HG03439 (cell line): ENCODE data around the gene SLC2A13.

Experiments used
- ATAC-seq: cut with Tn5 transposase; IDR thresholded peaks from one replicate; pipeline ENCODE4 v1.9.1; 2021; ENCODE audit warnings: mild to moderate bottlenecking, moderate library complexity; ENCODE audit not compliant: unreplicated experiment

Gene SLC2A13

DNA sequence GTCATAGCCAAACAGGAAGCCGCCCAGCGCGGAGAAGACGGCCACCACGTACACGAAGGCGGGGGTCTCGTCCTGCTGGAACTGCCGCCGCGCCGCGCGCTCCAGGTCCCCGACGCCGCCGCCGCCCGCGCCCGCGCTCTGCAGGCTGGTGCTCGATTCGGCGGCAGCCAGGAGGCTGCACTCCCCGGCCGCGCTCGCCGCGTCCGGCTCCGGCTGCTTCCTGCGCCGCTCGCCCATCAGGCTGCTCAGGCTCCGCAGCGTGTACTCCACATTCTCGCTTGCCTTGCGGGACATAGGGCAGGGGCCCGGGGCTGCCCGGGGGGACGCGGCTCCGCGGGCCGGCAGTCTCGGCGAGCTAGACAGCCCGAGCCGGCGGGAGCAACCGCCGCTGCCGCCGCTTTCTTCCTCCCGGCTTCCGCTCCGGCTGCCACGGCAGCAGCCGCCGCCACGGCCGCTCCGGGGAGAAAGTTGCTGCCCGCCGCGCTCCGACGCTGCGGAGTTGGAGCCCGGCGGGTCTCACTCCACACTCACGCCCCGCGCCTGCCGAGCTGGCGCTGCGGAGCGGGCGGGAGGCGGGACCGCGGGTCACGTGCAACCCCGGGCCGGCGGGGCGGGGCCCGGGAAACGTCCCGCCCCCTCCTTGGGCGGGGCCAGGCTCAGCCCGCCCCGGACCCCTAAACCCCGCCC, at the start of gene SLC2A13:
TSS of gene SLC2A13 (minus strand) at position 567 of the 687 bp plus-strand sequence. CDS start at position 294, 273 bp downstream.
- peak; percentile 84 for ATAC-seq

DNA sequence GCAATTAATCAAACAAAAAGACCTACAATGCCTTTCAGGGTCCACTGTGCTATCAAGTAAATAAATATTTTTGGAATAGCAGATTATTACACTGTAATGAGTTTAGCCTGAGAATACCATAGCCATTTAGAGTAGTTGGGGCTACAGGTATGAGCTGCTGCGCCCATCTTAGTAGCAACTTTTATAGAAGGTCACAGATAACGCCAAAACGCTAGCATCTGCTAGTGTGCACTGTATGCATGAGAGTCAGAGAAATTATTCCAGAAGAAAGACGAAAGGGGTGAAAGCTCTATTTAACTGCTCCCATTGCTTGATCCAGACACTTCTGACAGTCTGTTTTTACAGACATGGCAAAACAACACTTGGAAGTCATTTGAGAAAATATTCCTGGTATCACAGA, 48.5 kb upstream of the SLC2A13 start:
- ATAC-seq, result no peak

DNA sequence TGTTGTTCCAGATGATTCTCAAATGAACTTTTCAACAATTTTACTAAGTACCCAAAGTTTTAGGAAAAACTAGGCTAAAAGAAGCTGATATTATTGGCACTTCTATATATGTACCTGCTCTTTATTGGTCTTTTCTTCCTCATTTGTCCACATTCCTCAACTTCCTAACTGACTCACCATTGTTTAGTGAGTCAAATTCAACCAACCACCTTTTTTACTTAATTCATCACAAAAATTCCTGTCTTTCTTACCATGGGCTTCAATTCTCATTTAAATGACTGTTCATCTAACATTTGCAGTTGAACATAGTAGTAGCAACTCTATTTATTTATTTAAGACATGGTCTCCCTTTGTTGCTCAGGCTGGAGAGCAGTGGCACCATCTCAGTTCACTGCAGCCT, 47.6 kb upstream of the SLC2A13 start:
- no peak for ATAC-seq

DNA sequence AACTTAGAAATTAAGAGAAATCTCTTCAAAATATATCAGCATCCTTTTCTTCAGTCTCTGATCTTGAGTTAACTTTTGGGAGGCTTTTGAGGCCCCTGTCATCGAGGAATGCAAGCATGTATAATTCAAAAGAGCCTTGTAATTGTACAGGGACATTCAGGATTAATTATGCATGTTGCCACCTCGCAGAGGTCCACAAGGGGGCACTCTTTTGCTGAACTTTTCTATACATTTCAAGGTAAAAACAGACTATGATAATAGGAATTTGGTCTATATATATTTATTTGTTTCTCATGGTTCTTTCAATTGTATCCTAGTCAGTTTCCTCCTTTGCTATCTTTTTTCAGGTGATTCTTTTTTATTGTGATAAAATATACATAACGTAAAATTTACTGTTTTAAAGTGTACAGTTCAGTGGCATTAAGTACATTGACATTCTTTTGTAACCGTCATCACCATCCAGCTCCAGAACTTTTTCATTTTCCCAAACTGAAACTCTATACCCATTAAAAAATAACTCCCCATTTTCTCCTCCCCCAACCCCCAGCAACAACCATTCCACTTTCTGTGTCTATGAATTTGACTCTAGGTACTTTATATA, 47.0 kb upstream of the SLC2A13 start:
- ATAC-seq, result no peak

DNA sequence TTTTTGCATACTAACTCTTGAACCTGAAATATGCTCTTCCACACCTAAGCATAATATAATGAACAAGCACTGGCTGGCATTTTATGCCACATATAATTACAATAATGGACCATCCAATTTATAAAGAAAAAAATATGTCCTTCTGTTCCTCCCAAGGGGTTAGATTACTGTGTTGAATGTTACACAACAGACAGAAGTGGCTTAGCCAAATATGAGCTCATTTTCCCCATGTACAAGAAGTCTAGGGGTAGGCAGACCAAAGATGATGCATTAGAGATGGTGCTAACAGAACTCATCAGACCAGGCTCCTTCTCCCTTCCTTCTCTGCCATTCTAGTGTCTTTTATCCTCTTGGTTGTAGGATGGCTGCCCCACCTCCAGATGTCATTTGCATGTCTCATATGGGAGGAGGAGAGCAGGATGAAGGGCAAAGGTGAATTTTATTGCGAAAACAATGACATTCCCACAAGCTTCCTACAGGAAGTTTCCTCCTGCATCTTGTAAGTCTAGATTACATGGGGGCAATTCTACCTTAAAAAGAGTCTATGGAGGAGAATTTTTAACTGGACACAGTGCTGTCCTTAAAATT, 43.9 kb upstream of the SLC2A13 start:
- no peak for ATAC-seq

DNA sequence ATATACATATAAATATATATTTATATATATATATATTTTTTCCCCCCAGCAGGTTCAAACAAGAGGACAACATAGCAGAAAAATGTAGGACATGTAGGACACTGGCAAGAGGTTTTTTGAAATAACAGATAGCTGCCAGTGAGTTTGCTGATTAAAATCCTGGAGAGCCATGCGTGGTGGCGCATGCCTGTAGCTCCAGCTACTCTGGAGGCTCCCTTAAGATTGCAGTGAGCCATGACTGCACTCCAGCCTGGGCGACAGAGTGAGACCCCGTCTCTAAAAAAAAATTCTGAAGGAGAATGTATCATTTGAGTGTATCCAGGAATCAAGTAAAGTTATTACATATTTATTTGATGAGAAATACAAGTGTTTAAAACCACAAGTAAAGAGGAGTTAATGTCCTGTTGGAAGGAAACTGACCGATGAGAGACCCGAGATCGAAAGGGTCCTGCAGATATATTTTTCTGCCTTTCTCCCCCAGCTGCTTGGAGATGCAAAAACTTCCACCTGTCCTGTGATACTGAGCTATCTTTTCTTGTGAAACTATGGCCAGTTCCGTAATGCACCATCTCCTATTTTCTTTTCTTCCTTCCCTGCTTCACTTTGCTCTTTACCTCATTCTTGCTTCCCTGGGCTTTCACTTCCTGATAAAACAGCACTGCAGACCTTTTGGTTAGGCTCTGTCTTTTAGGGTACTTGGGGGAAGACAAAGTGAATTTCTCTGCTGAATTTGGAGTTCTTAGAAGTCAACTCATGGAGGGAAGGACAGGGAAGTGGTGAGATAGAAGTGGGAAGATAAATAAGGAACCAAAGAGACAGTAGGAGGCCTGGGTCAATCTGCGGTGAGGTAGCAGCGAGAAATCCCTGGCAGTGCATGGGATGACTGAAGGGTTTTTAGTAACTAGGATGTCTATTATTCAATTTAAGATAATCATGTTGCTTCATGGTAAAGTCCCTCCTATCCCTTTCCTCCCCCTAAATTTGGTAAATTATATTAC, 41.2 kb upstream of the SLC2A13 start:
- no peak for ATAC-seq

DNA sequence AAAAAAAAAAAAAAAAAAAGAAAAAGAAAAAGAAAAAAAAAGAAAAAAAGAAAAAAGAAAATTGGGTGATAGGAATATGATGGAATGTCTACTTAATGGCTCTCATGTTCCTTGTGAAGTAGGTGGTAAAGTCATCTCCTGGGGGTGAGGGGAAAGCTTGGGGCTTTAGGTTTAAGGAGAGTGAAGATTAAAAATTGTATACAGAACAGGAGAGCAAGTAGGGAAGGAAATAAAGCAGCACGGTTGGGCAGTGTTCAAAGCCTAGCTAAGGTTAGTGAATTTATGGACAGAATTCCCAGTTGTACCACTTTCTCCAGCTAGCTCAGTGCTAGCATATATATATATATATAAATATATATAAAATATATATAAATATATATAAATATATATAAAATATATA, 40.0 kb upstream of the SLC2A13 start:
- ATAC-seq, result no peak

DNA sequence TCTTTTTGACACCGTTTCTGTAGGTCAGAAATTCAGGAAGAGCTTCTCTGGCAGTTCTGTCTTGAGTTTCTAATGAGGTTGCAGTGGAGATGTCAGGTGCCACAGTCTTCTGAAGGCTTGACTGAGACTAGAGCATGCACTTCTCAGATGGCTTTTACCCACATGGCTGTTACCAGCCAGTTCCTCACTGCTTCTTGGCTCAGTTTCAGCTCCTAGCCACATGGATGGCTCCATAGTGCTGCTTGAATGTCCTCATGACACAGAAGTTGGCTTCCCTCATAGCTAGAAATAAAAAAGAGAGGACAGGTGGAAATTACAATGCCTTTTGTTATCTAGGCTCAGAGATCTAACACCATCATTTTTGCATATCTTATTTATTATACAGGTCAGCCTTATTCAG, 38.1 kb upstream of the SLC2A13 start:
- ATAC-seq, result no peak

DNA sequence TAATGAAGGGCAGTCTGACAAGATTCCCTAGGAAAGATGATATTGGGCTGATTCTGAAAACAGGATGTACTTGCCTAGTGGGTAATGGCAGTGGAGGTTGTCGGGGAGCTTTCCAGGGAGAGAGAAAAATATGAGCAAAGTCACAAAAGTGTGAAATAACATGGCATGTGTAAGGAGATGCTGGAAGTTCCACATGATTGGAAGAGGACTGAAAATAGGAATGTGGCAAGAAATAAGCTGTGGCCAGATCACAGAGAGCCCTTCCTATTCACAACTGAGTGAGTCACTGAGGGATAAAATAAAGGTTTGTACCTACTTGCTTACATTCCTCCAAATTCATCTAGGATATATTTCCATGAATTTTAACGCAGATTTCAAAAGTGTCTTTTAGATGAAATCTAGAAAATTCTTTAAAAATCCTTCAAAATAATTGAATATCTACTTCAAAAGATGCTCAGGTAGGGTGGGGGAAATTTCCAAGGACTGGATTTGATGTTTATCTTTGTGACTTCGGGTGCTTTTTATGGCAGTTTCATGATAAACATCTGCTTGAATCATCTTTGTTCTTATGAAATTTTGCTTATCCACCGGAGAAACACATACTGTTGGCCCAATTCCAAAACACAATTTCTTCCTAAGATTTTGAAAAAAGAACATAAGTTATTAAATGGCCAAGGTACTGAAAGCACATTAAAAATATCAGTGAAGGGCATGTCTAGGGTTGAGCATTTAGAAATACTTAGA, 36.3 kb upstream of the SLC2A13 start:
- no peak for ATAC-seq

DNA sequence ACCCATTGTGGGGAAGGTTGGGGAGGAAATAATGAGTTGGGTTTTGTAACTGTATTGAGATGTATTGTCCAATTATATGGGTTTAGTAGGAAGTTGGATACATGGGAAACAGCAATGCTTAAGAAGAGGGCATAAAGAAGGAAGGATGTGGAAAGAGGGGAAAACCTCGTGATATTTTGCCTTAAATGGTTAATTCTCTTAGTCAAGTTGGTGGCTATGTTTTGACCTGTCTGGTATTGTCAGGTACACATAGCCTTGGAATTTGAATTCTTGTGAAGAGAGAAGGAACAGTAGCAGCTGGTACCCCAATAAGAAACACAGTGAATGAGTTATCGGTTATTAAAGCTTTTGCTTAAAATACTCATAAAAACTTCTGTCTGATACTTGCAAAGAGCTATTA, 32.6 kb upstream of the SLC2A13 start:
- ATAC-seq, result no peak

DNA sequence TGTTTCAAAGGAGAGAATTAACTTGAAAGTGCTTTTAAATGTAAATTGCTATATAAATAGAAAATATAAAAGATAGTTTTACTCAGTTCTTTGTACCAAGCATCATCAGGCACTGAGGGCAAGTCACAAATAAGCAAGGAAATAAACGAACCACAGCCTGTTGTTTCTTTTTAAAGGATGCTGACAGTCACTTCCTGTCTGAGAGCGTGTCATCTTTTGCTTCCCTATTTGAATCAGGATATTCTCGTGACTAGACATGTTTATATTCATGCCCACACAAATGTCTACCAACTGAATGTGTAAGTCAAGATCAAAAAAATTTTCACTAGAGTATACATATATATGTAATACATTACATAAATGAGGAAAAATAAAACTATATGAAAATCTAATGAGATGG, 31.4 kb upstream of the SLC2A13 start:
- ATAC-seq, result peak; percentile 61

DNA sequence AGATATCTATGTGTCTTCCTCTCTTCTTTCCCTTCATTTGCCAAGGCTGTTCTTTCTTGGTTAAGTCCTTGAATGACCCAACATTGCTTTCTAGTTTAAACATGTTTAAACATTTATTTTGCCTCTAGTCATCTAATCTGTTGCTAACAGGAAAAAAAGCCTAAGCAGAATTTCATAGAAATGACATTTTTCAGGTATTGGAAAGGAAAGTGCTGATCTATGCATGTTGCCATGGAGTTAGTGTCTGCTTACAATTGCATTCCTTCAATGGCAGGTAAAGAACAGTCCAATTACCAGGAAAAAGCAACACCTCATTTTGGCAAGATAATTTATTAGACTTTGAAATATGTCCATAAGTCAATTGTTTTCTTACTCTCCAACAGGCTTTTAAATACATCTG, 21.5 kb upstream of the SLC2A13 start:
- no peak for ATAC-seq

DNA sequence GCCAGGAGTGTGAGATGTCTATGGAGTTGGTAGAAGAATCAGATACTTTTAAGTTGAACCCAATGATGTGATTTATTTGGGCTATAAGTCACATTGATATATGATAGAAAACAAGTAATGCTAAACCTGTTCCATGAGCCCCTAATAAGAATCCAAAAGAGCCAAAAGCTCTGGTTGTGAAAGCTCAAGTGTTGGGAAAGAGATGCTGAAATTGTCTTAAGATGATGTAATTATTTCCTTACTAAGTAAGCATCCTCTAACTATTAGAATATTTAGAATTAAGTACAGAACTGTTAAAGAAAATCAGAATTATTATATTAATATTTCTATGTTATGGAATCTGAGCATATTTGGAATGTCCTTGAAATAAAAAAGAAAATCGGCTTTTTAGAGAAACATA, 17.6 kb upstream of the SLC2A13 start:
- no peak for ATAC-seq

DNA sequence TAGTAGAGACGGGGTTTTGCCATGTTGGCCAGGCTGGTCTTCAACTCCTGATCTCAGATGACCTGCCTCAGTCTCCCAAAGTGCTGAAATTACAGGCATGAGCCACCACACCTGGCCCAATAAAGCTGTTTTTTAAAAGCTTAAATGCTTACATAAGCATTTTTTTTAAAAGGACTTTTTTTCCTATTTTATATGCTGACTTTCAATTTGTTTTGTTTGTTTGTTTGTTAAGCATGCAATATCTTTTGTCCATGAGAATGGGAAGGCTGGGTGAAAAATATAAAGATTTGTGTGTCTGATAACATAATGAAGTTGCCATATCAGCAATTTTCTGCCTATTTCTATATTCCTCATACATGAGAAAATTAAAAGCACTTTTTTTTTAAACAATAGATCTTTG, 17.0 kb upstream of the SLC2A13 start:
- no peak for ATAC-seq

DNA sequence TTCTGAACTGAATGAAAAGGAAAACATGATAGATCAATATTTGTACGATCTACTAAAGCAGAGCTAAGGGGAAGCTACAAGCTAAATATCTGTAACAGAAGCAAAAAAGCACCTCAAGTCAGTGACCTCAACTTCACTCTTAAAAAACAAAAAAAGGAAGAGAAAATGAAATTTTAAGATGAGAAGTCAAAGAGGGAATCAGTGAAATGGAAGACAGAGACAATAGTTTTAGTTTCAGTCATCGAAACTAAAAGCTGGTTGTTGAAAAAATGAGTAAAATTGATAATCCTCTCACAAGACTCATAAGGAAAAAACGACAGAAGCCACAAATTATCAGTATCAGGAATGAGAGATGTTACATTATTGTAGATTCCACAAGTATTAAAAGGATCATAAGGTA, 11.9 kb upstream of the SLC2A13 start:
- peak; percentile 92 for ATAC-seq

DNA sequence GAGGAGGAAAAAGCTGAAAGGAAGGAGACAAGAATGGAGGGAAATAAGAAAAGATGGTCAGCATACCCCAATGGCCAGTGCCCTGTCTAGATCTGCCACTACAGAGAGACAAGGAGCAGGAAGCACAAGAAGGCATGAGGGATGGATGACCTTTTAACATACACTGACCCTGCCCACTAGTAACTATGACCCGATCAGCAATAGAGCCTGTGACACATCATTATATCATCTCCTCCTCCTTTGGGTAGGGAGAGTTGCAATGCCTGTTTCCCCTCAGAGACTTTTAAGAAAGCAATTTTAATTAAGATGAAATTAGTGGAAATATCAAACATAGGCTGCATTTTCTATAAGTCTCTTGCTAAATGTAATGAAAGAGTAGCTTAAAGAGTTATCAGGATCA, 4.7 kb upstream of the SLC2A13 start:
- no peak for ATAC-seq

DNA sequence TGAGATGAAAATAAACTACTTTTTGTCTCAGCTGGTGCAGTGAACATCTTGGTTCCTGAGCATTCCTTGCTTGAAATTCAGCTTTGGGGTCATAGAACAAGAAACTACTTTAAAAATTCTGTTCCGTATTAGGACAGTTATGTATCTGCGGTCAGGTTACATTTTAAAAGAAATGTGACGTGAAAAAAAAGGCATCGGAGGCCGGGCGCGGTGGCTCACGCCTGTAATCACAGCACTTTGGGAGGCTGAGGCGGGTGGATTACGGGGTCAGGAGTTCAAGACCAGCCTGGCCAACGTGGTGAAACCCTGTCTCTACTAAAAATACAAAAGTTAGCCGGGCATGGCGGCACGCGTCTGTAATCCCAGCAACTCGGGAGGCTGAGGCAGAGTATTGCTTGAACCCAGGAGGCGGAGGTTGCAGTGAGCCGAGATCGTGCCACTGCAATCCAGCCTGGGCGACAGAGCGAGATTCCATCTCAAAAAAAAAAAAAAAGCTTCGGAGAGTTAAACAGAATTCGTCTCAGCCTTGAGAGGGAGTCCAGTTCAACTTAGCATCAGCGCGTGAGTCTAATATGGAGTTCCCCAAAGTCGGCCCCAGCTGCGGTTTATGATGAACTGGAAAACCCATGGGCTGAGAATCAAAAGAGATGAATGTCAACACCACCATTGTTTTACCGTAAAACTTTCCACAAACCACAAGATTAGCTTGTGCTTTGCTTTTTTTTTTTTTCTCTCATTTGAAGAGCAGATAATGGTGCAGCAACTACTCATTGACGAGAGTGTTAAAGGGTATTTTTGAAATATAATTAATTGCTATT, 2.1 kb upstream of the SLC2A13 start:
- ATAC-seq, result no peak

DNA sequence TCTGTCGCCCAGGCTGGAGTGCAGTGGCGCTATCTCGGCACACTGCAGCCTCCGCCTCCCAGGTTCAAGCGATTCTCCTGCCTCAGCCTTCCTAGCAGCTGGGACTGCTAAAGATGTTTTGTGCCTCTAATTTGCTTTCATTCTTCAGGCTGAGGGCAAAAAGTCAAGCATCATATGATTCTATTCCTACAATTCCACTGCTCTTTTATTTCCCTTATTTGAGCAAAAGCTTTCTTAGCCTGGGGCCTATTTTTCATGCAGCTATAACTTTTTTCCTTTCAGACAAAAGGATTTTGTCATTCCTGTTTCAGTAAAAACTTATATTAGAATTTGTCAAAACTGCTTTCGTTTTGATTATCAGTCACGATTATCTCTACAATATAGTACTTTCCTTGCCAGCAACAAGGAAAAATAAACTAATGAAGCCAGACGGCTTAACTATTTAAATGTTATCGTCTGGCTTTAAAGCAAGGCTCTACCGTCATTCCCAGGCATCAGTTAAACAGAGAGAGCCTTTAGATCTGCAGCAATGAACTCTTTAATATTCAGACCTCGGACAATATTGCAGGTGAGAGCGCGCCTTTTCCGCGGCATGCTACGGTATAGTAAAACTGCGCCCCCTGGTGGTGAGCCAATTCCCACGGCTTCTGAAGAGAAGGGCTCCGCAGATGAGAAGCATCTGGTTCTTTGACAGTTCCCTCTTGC, 1.4 kb upstream of the SLC2A13 start:
- peak; percentile 46 for ATAC-seq

DNA sequence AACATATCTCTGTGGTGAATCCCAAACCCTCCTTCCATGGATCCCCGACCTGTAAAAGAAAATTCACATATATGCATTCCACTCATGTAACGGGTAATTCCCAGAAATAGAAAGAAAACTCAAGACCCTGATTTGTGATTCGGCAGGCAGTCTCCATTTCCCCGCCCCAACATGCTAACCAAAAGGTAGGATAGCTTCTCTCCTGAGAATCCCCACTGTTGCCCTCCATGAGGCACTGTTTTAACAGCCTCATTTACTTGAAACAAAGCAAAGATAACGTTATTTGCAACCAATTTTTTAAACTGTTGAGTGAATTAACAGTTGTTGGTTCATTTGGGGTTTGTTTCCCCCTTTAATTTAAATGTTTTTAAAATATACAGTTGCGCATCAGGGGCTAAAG, 774 bp upstream of the SLC2A13 start:
- no peak for ATAC-seq
